ENCODE results near the gene YIF1B.

The YIF1B gene

DNA sequence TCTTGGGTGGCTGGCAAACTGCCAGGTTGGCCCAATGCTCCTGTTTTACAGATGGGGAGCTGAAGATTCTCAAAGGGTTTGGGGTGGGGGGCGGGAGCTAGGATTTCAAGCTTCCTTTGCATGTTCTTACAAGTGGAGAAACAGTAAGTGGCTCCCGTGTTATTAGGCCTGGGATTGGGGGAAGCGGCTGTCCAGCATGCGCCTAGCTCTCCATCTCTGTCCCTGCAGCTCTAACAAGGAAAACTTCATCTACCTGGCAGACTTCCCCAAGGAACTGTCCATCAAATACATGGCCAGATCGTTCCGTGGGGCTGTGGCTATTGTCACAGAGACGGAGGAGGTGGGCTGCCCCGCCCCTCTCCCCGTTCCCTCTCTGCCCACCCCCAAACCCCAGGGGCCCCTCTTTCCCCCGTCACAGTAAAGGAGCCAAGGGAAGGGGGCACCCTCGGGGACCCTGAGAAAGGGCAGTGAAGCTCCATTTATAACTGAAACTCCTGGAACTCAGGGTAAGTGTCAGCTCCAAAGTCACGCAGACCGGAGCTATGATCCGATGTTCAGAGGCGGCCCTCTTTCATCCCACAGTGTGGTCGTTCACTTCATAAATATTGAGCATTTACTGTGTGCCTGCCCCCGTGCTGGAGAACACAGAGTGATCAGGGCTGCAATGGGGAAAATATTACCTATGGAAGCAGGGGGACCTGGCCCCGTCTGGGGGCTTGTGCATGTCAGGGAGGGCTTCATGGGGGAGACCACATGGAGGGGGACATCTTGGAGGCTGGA, 43.7 kb upstream of the YIF1B start:
- Histone ChIP-seq H3K36me3 (replicated peaks; ENCODE audit: insufficient read depth, low read length) (no peaks in the 10 kb centered on the region), H3K79me2 (ENCODE audit: low read length) (no peaks in the 10 kb centered on the region), H2AFZ (ENCODE audit: low read length) (no peak overlapping the region), H4K20me1 (ENCODE audit: insufficient read depth, low read length) (no peaks in the 10 kb centered on the region), H3K4me2 (ENCODE audit: low read depth, low read length) (no peak overlapping the region), H3K9me2 (replicated peaks; ENCODE audit: insufficient read depth, low read length) (no peaks in the 10 kb centered on the region), H3K27me3 (replicated peaks; ENCODE audit: insufficient read depth, low read length) (peaks cover 46% of the 10 kb centered on the region), H3K4me3 (ENCODE audit: low read length) (no peak overlapping the region), H3K4me1 (ENCODE audit: low read length) (no peaks in the 10 kb centered on the region), H3F3A (ENCODE audit: insufficient read depth, low read length) (no peaks in the 10 kb centered on the region), H3K27ac (ENCODE audit: low read length) (no peak overlapping the region), H3K9ac (ENCODE audit: low read length) (no peak overlapping the region), H3K9me3 (replicated peaks; ENCODE audit: insufficient read depth, low read length) (no peaks in the 10 kb centered on the region)
- TF ChIP-seq, protein P1, sequence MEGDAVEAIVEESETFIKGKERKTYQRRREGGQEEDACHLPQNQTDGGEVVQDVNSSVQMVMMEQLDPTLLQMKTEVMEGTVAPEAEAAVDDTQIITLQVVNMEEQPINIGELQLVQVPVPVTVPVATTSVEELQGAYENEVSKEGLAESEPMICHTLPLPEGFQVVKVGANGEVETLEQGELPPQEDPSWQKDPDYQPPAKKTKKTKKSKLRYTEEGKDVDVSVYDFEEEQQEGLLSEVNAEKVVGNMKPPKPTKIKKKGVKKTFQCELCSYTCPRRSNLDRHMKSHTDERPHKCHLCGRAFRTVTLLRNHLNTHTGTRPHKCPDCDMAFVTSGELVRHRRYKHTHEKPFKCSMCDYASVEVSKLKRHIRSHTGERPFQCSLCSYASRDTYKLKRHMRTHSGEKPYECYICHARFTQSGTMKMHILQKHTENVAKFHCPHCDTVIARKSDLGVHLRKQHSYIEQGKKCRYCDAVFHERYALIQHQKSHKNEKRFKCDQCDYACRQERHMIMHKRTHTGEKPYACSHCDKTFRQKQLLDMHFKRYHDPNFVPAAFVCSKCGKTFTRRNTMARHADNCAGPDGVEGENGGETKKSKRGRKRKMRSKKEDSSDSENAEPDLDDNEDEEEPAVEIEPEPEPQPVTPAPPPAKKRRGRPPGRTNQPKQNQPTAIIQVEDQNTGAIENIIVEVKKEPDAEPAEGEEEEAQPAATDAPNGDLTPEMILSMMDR (IDR thresholded peaks at IDR 0.05; ENCODE audit: low read length) = no peak
- TF ChIP-seq EZH2phosphoT487 (IDR thresholded peaks at IDR 0.05; ENCODE audit: low read length) = no peak
- no peak for TF ChIP-seq EZH2 (optimal IDR thresholded peaks at IDR 0.05; ENCODE audit: low read depth, low read length)
- no peak for DNase-seq

DNA sequence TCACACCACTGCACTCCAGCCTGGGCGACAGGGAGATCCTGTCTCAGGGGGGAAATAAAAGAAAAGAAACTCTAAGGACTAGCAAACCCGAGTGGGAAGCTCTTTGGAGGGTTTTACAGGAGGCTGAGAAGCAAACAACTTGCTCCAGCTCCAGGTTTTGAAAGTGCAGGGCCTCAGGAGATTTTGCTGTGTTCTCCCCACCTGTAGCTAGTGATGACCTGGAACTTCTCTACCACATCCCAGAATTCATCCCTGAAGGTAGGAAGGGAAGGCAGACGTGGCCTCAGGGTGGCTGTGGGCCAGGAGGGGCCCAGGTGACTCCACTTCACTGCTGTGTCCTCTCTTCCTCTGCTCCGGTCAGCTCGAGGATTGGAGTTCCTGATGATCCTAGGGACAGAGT, 42.3 kb upstream of the YIF1B start:
- Histone ChIP-seq H3K79me2 (ENCODE audit: low read length) (no peaks in the 10 kb centered on the region), H3K27me3 (replicated peaks; ENCODE audit: insufficient read depth, low read length) (peaks cover 51% of the 10 kb centered on the region), H3K9me3 (replicated peaks; ENCODE audit: insufficient read depth, low read length) (no peaks in the 10 kb centered on the region), H2AFZ (ENCODE audit: low read length) (no peak overlapping the region), H3K4me3 (ENCODE audit: low read length) (no peak overlapping the region), H3K36me3 (replicated peaks; ENCODE audit: insufficient read depth, low read length) (no peaks in the 10 kb centered on the region), H3F3A (ENCODE audit: insufficient read depth, low read length) (no peaks in the 10 kb centered on the region), H3K9me2 (replicated peaks; ENCODE audit: insufficient read depth, low read length) (no peaks in the 10 kb centered on the region), H3K4me1 (ENCODE audit: low read length) (no peaks in the 10 kb centered on the region), H4K20me1 (ENCODE audit: insufficient read depth, low read length) (no peaks in the 10 kb centered on the region), H3K9ac (ENCODE audit: low read length) (no peak overlapping the region), H3K27ac (ENCODE audit: low read length) (no peak overlapping the region), H3K4me2 (ENCODE audit: low read depth, low read length) (no peak overlapping the region)
- no peak for TF ChIP-seq EZH2phosphoT487 (IDR thresholded peaks at IDR 0.05; ENCODE audit: low read length)
- TF ChIP-seq, protein P1 (IDR thresholded peaks at IDR 0.05; ENCODE audit: low read length) = no peak
- no peak for TF ChIP-seq EZH2 (optimal IDR thresholded peaks at IDR 0.05; ENCODE audit: low read depth, low read length)
- no peak for DNase-seq

DNA sequence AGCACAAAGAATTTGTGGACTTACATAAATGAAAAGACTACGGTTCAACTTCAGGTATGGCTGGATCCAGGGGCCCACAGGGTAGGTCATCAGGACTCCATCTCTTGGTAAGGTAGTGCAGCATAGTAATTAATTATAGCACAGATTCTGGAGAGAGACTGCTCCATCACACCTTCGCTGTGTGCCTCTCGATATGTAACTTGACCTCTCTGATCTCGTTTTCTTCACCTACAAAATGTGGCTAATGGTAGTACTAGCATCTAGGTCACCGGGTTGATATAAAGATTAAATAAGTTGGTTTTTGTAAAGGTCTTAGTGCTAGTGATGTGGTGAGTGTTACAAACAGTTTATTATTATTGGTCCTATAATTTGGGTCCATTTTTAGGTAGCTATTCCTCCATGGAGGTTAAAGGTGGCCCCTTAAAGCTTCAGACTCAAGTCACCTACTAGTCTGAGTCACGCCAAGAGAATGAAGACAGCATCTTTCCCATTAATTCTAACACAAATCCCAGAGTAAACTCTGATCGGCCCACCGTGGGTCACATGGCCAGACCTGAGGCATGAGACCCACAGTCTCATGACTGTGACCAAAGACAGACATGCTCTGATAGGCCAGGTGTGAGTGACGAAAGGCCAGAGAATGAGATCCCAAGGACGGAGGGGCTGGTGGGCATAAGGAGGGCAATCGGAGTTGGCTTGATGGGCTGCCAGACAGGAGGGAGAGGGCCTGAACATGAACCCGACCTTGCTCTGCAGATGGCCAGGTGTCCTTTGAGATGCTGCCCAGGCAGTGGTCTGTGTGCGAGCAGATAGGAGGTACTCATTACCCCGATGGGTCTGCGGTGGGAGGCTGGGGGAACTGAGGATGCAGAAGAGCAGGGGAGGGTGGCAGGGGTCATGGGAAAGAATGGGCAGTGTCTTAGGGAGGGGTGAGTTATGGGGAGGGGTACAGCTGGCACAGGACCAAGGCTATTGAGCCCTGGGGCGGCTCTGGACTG, 40.3 kb upstream of the YIF1B start:
- H3K4me2 ChIP-seq (ENCODE audit: low read depth, low read length) = no peak overlapping the region
- no peaks in the 10 kb centered on the region for H3K79me2 ChIP-seq (ENCODE audit: low read length)
- no peaks in the 10 kb centered on the region for H4K20me1 ChIP-seq (ENCODE audit: insufficient read depth, low read length)
- no peaks in the 10 kb centered on the region for H3K9me3 ChIP-seq (replicated peaks; ENCODE audit: insufficient read depth, low read length)
- H3K27ac ChIP-seq (ENCODE audit: low read length) = no peak overlapping the region
- H3K9ac ChIP-seq (ENCODE audit: low read length) = no peak overlapping the region
- H3K4me1 ChIP-seq (ENCODE audit: low read length) = no peaks in the 10 kb centered on the region
- TF ChIP-seq EZH2 (optimal IDR thresholded peaks at IDR 0.05; ENCODE audit: low read depth, low read length) = no peak
- TF ChIP-seq, protein P1 (IDR thresholded peaks at IDR 0.05; ENCODE audit: low read length) = no peak
- no peak for TF ChIP-seq EZH2phosphoT487 (IDR thresholded peaks at IDR 0.05; ENCODE audit: low read length)
- H3K36me3 ChIP-seq (replicated peaks; ENCODE audit: insufficient read depth, low read length) = no peaks in the 10 kb centered on the region
- no peaks in the 10 kb centered on the region for H3F3A ChIP-seq (ENCODE audit: insufficient read depth, low read length)
- no peak for DNase-seq
- H3K4me3 ChIP-seq (ENCODE audit: low read length) = no peak overlapping the region
- H3K9me2 ChIP-seq (replicated peaks; ENCODE audit: insufficient read depth, low read length) = no peaks in the 10 kb centered on the region
- no peak overlapping the region for H2AFZ ChIP-seq (ENCODE audit: low read length)
- H3K27me3 ChIP-seq (replicated peaks; ENCODE audit: insufficient read depth, low read length) = peaks cover 55% of the 10 kb centered on the region

All from MM.1S (cell line).